HAP-1 (cell line): Measurements from ENCODE around the gene BMAL1.

Experiments used
- DNase-seq, 2 experiments: peaks; one replicate each; pipeline ENCODE4 v3.0.0-alpha.2; 2016 to 2020; ENCODE audit warnings: low spot score in 2 of 2
- H3K27me3 ChIP-seq: fragments of 250-450 bp; sonication (Bioruptor Pico); 2 replicates; pipeline ENCODE4 v1.5.1; 2020; ENCODE audit warnings: low read depth, mild to moderate bottlenecking, moderate library complexity
- H3K36me3 ChIP-seq: fragments of 250-450 bp; sonication (Bioruptor Pico); replicated peaks from 2 replicates; pipeline ENCODE4 v1.5.1; 2020; ENCODE audit warnings: mild to moderate bottlenecking
- H3K4me1 ChIP-seq: fragments of 250-450 bp; sonication (Bioruptor Pico); 2 replicates; pipeline ENCODE4 v1.5.1; 2020; ENCODE audit warnings: mild to moderate bottlenecking
- H3K4me3 ChIP-seq: fragments of 250-450 bp; sonication (Bioruptor Pico); 2 replicates; pipeline ENCODE4 v1.5.1; 2020; ENCODE audit warnings: mild to moderate bottlenecking, moderate library complexity
- H3K9me3 ChIP-seq: fragments of 250-450 bp; sonication (Bioruptor Pico); 2 replicates; pipeline ENCODE4 v1.5.1; 2020; ENCODE audit warnings: mild to moderate bottlenecking, moderate library complexity
- in situ Hi-C: fragments of 300-500 bp; cut with MboI; formaldehyde crosslinking; loops from 3 replicates; pipeline ENCODE4 v1.14.3; 2020; ENCODE audit warnings: low sequenced_read_pairs, inconsistent platforms, mixed read lengths

The BMAL1 gene

GRCh38 chr11:13276832-13277767 is 490 bp upstream of the BMAL1 start:
- in situ Hi-C loops = no loop called here
- Histone ChIP-seq H3K4me1 (no peaks in the 10 kb centered on the region), H3K4me3 (peak overlapping the region; percentile 59)

GRCh38 chr11:13278609-13279486 is 1.3 kb downstream of the BMAL1 start:
- H3K4me3 ChIP-seq = peak overlapping the region; percentile 59
- in situ Hi-C loops = no loop called here
- H3K36me3 ChIP-seq = no peaks in the 10 kb centered on the region
- H3K9me3 ChIP-seq = no peaks in the 10 kb centered on the region
- peak in 1 of 2 experiments; percentile 13 for DNase-seq
- no peaks in the 10 kb centered on the region for H3K4me1 ChIP-seq
- peaks cover 30% of the 10 kb centered on the region for H3K27me3 ChIP-seq

More at GRCh38 chr11:13276832-13277767, 490 bp upstream of the BMAL1 start:
- peak; percentile 92 to 97 for DNase-seq
- Histone ChIP-seq H3K9me3 (no peaks in the 10 kb centered on the region), H3K36me3 (no peaks in the 10 kb centered on the region), H3K27me3 (peaks cover 37% of the 10 kb centered on the region)

GRCh38 chr11:13279487-13279834 is 1.9 kb downstream of the BMAL1 start:
- peaks cover 28% of the 10 kb centered on the region for H3K27me3 ChIP-seq
- no peak for DNase-seq
- H3K4me1 ChIP-seq = no peaks in the 10 kb centered on the region
- no peaks in the 10 kb centered on the region for H3K9me3 ChIP-seq
- no peaks in the 10 kb centered on the region for H3K36me3 ChIP-seq
- in situ Hi-C loops = no loop called here
- no peak overlapping the region for H3K4me3 ChIP-seq

GRCh38 chr11:13280092-13280722 is 2.6 kb downstream of the BMAL1 start:
- Histone ChIP-seq H3K9me3 (no peaks in the 10 kb centered on the region), H3K36me3 (no peaks in the 10 kb centered on the region), H3K27me3 (peaks cover 25% of the 10 kb centered on the region), H3K4me1 (no peaks in the 10 kb centered on the region), H3K4me3 (no peak overlapping the region)
- DNase-seq = no peak
- in situ Hi-C loops = no loop called here

- Histone ChIP-seq H3K9me3 (no peaks in the 10 kb centered on the region), H3K4me1 (no peaks in the 10 kb centered on the region), H3K27me3 (peaks cover 22% of the 10 kb centered on the region), H3K4me3 (no peak overlapping the region), H3K36me3 (no peaks in the 10 kb centered on the region)
- no peak for DNase-seq
- in situ Hi-C loops = no loop called here
Observed at GRCh38 chr11:13280777-13281176, 3.2 kb downstream of the BMAL1 start.

GRCh38 chr11:13283636-13284035 is 6.0 kb downstream of the BMAL1 start:
- Histone ChIP-seq H3K27me3 (peaks cover 16% of the 10 kb centered on the region), H3K36me3 (no peaks in the 10 kb centered on the region), H3K4me1 (no peaks in the 10 kb centered on the region), H3K4me3 (no peak overlapping the region), H3K9me3 (no peaks in the 10 kb centered on the region)
- in situ Hi-C loops = no loop called here
- no peak for DNase-seq

- no peak overlapping the region for H3K4me3 ChIP-seq
- no peak for DNase-seq
- H3K9me3 ChIP-seq = no peaks in the 10 kb centered on the region
- in situ Hi-C loops = no loop called here
- H3K27me3 ChIP-seq = peaks cover 4% of the 10 kb centered on the region; the same call in 1 of the 2 replicates
- H3K36me3 ChIP-seq = no peaks in the 10 kb centered on the region
- no peaks in the 10 kb centered on the region for H3K4me1 ChIP-seq
Observed at GRCh38 chr11:13284776-13285588, 7.4 kb downstream of the BMAL1 start.

GRCh38 chr11:13286279-13286821 is 8.8 kb downstream of the BMAL1 start:
- Histone ChIP-seq H3K9me3 (no peaks in the 10 kb centered on the region), H3K4me1 (no peaks in the 10 kb centered on the region)
- in situ Hi-C loops = no loop called here

GRCh38 chr11:13287036-13287435 is 9.4 kb downstream of the BMAL1 start:
- no peaks in the 10 kb centered on the region for H3K4me1 ChIP-seq
- no peaks in the 10 kb centered on the region for H3K9me3 ChIP-seq
- no peaks in the 10 kb centered on the region for H3K27me3 ChIP-seq
- in situ Hi-C loops = no loop called here
- H3K36me3 ChIP-seq = no peaks in the 10 kb centered on the region
- no peak overlapping the region for H3K4me3 ChIP-seq
- no peak for DNase-seq

More at GRCh38 chr11:13286279-13286821, 8.8 kb downstream of the BMAL1 start:
- H3K4me3 ChIP-seq = no peak overlapping the region
- H3K27me3 ChIP-seq = no peaks in the 10 kb centered on the region
- H3K36me3 ChIP-seq = no peaks in the 10 kb centered on the region
- DNase-seq = no peak

GRCh38 chr11:13287681-13288080 is 10.1 kb downstream of the BMAL1 start:
- Histone ChIP-seq H3K27me3 (no peaks in the 10 kb centered on the region), H3K36me3 (no peaks in the 10 kb centered on the region), H3K4me1 (no peaks in the 10 kb centered on the region), H3K9me3 (no peaks in the 10 kb centered on the region), H3K4me3 (no peak overlapping the region)
- no peak for DNase-seq
- in situ Hi-C loops = no loop called here

GRCh38 chr11:13288375-13289029 is 10.9 kb downstream of the BMAL1 start:
- in situ Hi-C loops = no loop called here

GRCh38 chr11:13289081-13289480 is 11.5 kb downstream of the BMAL1 start:
- no peaks in the 10 kb centered on the region for H3K4me1 ChIP-seq
- in situ Hi-C loops = no loop called here
- H3K9me3 ChIP-seq = no peaks in the 10 kb centered on the region
- no peaks in the 10 kb centered on the region for H3K36me3 ChIP-seq
- no peaks in the 10 kb centered on the region for H3K27me3 ChIP-seq
- DNase-seq = peak in 1 of 2 experiments; percentile 19
- no peak overlapping the region for H3K4me3 ChIP-seq

More at GRCh38 chr11:13288375-13289029, 10.9 kb downstream of the BMAL1 start:
- DNase-seq = no peak
- Histone ChIP-seq H3K9me3 (no peaks in the 10 kb centered on the region), H3K4me1 (no peaks in the 10 kb centered on the region), H3K27me3 (no peaks in the 10 kb centered on the region), H3K4me3 (no peak overlapping the region), H3K36me3 (no peaks in the 10 kb centered on the region)
